ENCODE results near the gene SMCR8. TPM values are rescaled to one million over a fixed set of nuclear protein-coding genes. Genes with fewer than 3 reads are reported as not detected.

SMCR8 gene
- total and polyA plus RNA-seq, 2 of the 4 experiments (the other 2 are of a cell fraction) = 7.1 to 10.9 TPM

GRCh38 chr17:18327093-18327492 is 12.0 kb downstream of the SMCR8 start:
- dilution Hi-C loops (cut with HindIII; ENCODE audit: low sequenced_read_pairs, unreplicated experiment) = no loop called here
- H4K20me1 ChIP-seq (ENCODE audit: insufficient read depth, low read length) = peaks cover 18% of the 10 kb centered on the region

More at GRCh38 chr17:18327093-18327492, 12.0 kb downstream of the SMCR8 start:
- no peak overlapping the region for H3K27ac ChIP-seq (ENCODE audit: insufficient read depth, low read length)
- H3K14ac ChIP-seq (replicated peaks; ENCODE audit: low read depth, low read length) = no peak overlapping the region
- no peak overlapping the region for H2BK15ac ChIP-seq (ENCODE audit: low read depth, low read length)
- no peak overlapping the region for H3K9ac ChIP-seq (ENCODE audit: low read depth, low read length)
- no peak overlapping the region for H3K18ac ChIP-seq (ENCODE audit: low read depth, low read length)
- H4K91ac ChIP-seq (ENCODE audit: insufficient read depth, low read depth, low read length) = no peak overlapping the region
- WGBS, 2 experiments (ENCODE audit: extremely low coverage in 2 of 2, insufficient read length in 1 of 2) = 60% methylated on average over 1 of the region's 2 CpGs; no CpG with 5 or more reads in 1 of the 2 experiments
- ATAC-seq (ENCODE audit: low read depth) (no peak), DNase-seq (no peak)
- no peaks in the 10 kb centered on the region; the same call in 1 of the 2 replicates for H3K9me1 ChIP-seq (ENCODE audit: insufficient read depth, low read length)
- H3K4ac ChIP-seq (ENCODE audit: low read depth, low read length) = no peak overlapping the region
- no peak overlapping the region for H3K23ac ChIP-seq (ENCODE audit: low read depth, low read length)
- no peak overlapping the region for H4K5ac ChIP-seq (ENCODE audit: low read depth, low read length)
- BruUV-seq (replicated peaks) = no TSS peak
- H3K4me2 ChIP-seq (ENCODE audit: low read depth, low read length) = no peak overlapping the region
- H3K27me3 ChIP-seq (ENCODE audit: control insufficient read depth, insufficient read depth, low read length) = no peaks in the 10 kb centered on the region
- intact Hi-C loops (cut with micrococcal nuclease) (no loop called here), in situ Hi-C loops (cut with MboI; ENCODE audit: low sequenced_read_pairs) (no loop called here)
- no peak overlapping the region for H4K8ac ChIP-seq (ENCODE audit: low read depth in 2 of 2, low read length in 2 of 2)
- no peak overlapping the region for H3K4me3 ChIP-seq (ENCODE audit: insufficient read depth, low read depth, low read length)
- TF ChIP-seq CEBPB (IDR thresholded peaks at IDR 0.05; ENCODE audit: low read depth, low read length) (no peak), BHLHE40 (IDR thresholded peaks at IDR 0.05; ENCODE audit: low read depth, low read length) (no peak), RAD21 (IDR thresholded peaks at IDR 0.05; ENCODE audit: low read length) (no peak), POLR2A (IDR thresholded peaks at IDR 0.05; ENCODE audit: low read depth, low read length) (no peak), NFE2L2 (IDR thresholded peaks at IDR 0.05; ENCODE audit: low read depth, low read length) (no peak), SMC3 (IDR thresholded peaks at IDR 0.05; ENCODE audit: low read depth, low read length) (no peak), ELK1 (IDR thresholded peaks at IDR 0.05; ENCODE audit: borderline replicate concordance, low read depth, low read length) (no peak), RCOR1 (IDR thresholded peaks at IDR 0.05; ENCODE audit: insufficient replicate concordance, low read length) (no peak)
- H3K36me3 ChIP-seq (ENCODE audit: control insufficient read depth, insufficient read depth, low read length) = peaks cover 41% of the 10 kb centered on the region
- no peak overlapping the region for H2AK9ac ChIP-seq (replicated peaks; ENCODE audit: low read depth, low read length, poor library complexity)
- H3K9me3 ChIP-seq (ENCODE audit: control insufficient read depth, insufficient read depth, low read length) = no peaks in the 10 kb centered on the region
- ChIA-PET CTCF (interaction anchor here (0.6 kb wide), 1 partner anchor 119 kb away, joined by 5 read pairs; no protein-coding TSS in a partner anchor), POLR2A (ENCODE audit: unreplicated experiment) (no interaction called here)
- no peak overlapping the region for H3K56ac ChIP-seq (ENCODE audit: extremely low read depth, insufficient read depth, low read length)
- no peaks in the 10 kb centered on the region for H3K4me1 ChIP-seq (ENCODE audit: control insufficient read depth, insufficient read depth, low read length)
- peaks cover 14 to 25% of the 10 kb centered on the region in 2 experiments for H3K79me1 ChIP-seq (ENCODE audit: low read depth in 1 of 2, low read length in 2 of 2)
- no peak overlapping the region for H2BK120ac ChIP-seq (ENCODE audit: low read depth, low read length)
- H2BK5ac ChIP-seq (ENCODE audit: low read depth, low read length, poor library complexity, severe bottlenecking) = no peak overlapping the region
- H2AK5ac ChIP-seq (ENCODE audit: low read depth, low read length) = no peak overlapping the region
- H2BK20ac ChIP-seq (ENCODE audit: low read depth, low read length) = no peak overlapping the region
- H2AFZ ChIP-seq (replicated peaks; ENCODE audit: low read length, poor library complexity) = no peak overlapping the region

Measured in IMR-90 (cell line).